Kidney (tissue), 14 donors: ENCODE results near the gene POLDIP3. TPM values are rescaled to one million over a fixed set of nuclear protein-coding genes. Genes with fewer than 3 reads are reported as not detected.

ENCODE experiments used
- DNase-seq, 5 donors: peaks; one replicate each; pipeline ENCODE4 v3.0.0-alpha.2; 2013 to 2020
- FAIRE-seq: peaks from 2 replicates; lab custom pipeline; 2012; peaks lifted over from hg19 to GRCh38; lab: Jason Lieb, UNC
- H3K27ac ChIP-seq, 2 donors: one replicate each; pipeline ENCODE4 v1.7.0; 2013; ENCODE audit warnings: low read depth in 2 of 2, low read length in 2 of 2, inconsistent platforms in 1 of 2
- H3K27me3 ChIP-seq: one replicate; pipeline ENCODE4 v1.7.1; 2013; ENCODE audit warnings: low read length, inconsistent platforms; ENCODE audit not compliant: control insufficient read depth, insufficient read depth
- H3K36me3 ChIP-seq, 3 donors: one replicate each; pipeline versions ENCODE4 v1.7.0 to v1.7.1; 2013; ENCODE audit warnings: low read length in 3 of 3, control low read depth in 1 of 3, inconsistent platforms in 1 of 3; ENCODE audit not compliant: insufficient read depth in 3 of 3, control insufficient read depth in 2 of 3
- H3K4me1 ChIP-seq, 3 donors: one replicate each; pipeline versions ENCODE4 v1.7.0 to v1.7.1; 2013; ENCODE audit warnings: low read length in 3 of 3, inconsistent platforms in 1 of 3, low read depth in 1 of 3; ENCODE audit not compliant: control insufficient read depth in 2 of 3, insufficient read depth in 2 of 3
- H3K4me3 ChIP-seq, 3 donors: one replicate each; pipeline versions ENCODE4 v1.7.0 to v1.8.1; 2013; ENCODE audit warnings: low read length in 3 of 3, control low read depth in 1 of 3, inconsistent platforms in 1 of 3
- H3K9ac ChIP-seq, 3 donors: one replicate each; pipeline versions ENCODE4 v1.7.0 to v1.7.1; 2013; ENCODE audit warnings: low read length in 3 of 3, control low read depth in 1 of 3, inconsistent platforms in 1 of 3
- H3K9me3 ChIP-seq, 3 donors: one replicate each; pipeline versions ENCODE4 v1.7.0 to v1.7.1; 2013; ENCODE audit warnings: low read length in 3 of 3, control low read depth in 1 of 3, inconsistent platforms in 1 of 3; ENCODE audit not compliant: control insufficient read depth in 2 of 3, insufficient read depth in 1 of 3
- intact Hi-C: fragments of 100-400 bp; cut with DNase I; formaldehyde crosslinking; loops from one replicate; pipeline ENCODE4 v1.11.1; 2022
- polyA plus RNA-seq: library from polyadenylated mRNA; stranded (reverse); fragments of 350-450 nt; fragmentation: Illumina TruSeq; extraction: RNeasy Lipid Tissue Mini Kit (QIAGEN cat#74804); gene quantifications from one replicate; pipeline ENCODE4 v1.2.3, GENCODE V29; 2014; ENCODE audit warnings: low read depth, low replicate concordance; ENCODE audit not compliant: insufficient read depth
- total RNA-seq: library from RNA; stranded (reverse); fragmentation: NEBNext Ultra II Directional; extraction: Animal tissue kit (Norgen Biotek cat#: 25700); gene quantifications from one replicate; pipeline ENCODE4 v1.2.1, GENCODE V29; 2021
- TF ChIP-seq, protein P1 (sequence below): IDR thresholded peaks from 3 replicates; pipeline ENCODE4 v1.5.1; 2012; ENCODE audit warnings: mild to moderate bottlenecking, moderate library complexity, borderline replicate concordance; ENCODE audit not compliant: insufficient read depth; ENCODE audit errors: extremely low read depth
- donor health status: control.
- donor health status: control.
- donor health status: control.
- donor health status: control.
- donor health status: control.
- donor health status: DM: yes; HTN: yes; CAD: no.
- donor health status: Normal renal cell carcinoma (clear cell type).

Gene POLDIP3
- total and polyA plus RNA-seq, 2 donors from 2014 or later, result 44.1 to 67.9 TPM

DNA sequence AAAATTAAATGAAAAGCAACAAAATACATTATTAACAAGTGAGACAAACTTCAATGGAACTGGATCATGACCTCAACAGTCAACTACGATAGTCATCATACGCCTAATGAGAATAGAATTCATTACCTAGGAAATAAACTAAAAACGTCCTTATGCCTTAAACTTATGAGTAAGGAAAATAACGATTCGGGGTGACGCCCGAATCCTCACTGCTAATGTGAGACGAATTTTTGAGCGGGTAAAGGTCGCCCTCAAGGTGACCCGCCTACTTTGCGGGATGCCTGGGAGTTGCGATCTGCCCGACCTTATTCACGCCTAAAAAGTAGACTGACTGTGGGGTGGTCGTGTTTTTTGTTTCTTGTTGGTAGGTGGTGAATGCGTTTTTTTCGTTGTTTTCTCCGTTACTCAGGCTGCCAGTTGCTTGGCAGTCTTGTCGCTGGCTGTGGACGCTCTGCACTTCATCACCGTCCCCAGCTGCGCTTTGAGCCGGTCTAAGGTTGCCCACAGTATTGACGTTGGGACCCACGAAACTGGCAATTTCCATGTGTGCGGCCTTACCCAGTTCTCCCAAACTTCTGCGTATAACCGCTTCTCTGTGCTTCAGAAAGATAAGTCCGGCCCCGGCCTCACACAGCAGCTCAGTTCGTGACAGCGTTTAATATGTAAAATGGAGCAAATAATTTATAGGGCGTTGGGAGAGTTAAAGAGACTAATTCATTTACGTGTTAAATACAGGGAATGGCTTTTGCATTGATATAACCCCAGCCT lies 593 bp upstream of the POLDIP3 start:
- peak overlapping the region; percentile 97 to 98 for H3K27ac ChIP-seq
- intact Hi-C loops, result no loop called here
- FAIRE-seq (peak; percentile 95), DNase-seq (peak; percentile 94 to 98 (median 97))
- TF ChIP-seq, protein P1, sequence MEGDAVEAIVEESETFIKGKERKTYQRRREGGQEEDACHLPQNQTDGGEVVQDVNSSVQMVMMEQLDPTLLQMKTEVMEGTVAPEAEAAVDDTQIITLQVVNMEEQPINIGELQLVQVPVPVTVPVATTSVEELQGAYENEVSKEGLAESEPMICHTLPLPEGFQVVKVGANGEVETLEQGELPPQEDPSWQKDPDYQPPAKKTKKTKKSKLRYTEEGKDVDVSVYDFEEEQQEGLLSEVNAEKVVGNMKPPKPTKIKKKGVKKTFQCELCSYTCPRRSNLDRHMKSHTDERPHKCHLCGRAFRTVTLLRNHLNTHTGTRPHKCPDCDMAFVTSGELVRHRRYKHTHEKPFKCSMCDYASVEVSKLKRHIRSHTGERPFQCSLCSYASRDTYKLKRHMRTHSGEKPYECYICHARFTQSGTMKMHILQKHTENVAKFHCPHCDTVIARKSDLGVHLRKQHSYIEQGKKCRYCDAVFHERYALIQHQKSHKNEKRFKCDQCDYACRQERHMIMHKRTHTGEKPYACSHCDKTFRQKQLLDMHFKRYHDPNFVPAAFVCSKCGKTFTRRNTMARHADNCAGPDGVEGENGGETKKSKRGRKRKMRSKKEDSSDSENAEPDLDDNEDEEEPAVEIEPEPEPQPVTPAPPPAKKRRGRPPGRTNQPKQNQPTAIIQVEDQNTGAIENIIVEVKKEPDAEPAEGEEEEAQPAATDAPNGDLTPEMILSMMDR, result no peak
- H3K36me3 ChIP-seq, result peaks cover 0 to 2% (median 0%) of the 10 kb centered on the region in 3 donors
- peaks cover 6 to 28% (median 25%) of the 10 kb centered on the region in 3 donors for H3K4me1 ChIP-seq
- H3K9ac ChIP-seq, result peak overlapping the region; percentile 68 to 92 (median 83)
- no peaks in the 10 kb centered on the region for H3K27me3 ChIP-seq
- H3K4me3 ChIP-seq, result peak overlapping the region; percentile 60 to 80 (median 69)
- no peaks in the 10 kb centered on the region for H3K9me3 ChIP-seq

DNA sequence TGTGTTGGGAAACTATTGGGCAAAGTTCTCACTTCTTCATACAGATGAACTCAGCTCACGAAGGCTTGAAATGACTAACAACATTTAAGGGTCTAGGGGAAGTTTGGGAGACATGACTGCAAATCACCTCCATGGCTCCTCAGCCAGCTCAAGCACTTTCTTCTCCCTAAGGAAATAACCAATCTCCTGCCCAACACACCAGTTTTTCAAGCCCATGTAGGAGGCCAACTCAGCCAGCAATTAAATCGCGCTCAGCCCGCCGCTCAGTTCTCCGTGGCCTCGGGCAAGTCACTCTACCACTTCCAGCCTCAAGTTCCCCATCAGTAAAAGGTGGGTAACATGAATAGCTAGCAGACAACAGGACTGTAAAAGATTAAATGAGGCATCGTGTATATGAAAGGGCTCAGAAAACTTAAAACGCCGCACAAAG lies 796 bp downstream of the POLDIP3 start:
- H3K4me1 ChIP-seq, result peaks cover 6 to 38% (median 34%) of the 10 kb centered on the region in 3 donors
- H3K36me3 ChIP-seq, result peaks cover 0 to 2% (median 0%) of the 10 kb centered on the region in 3 donors
- intact Hi-C loops, result no loop called here
- FAIRE-seq, result no peak
- no peaks in the 10 kb centered on the region for H3K9me3 ChIP-seq
- H3K9ac ChIP-seq, result peak overlapping the region; percentile 45 to 85 (median 68)
- no peaks in the 10 kb centered on the region for H3K27me3 ChIP-seq
- H3K4me3 ChIP-seq, result peak overlapping the region; percentile 69 to 85 (median 85)
- peak overlapping the region; percentile 97 to 98 for H3K27ac ChIP-seq
- peak in 2 of 5 donors; percentile 72 to 76 for DNase-seq
- TF ChIP-seq, protein P1, result no peak

DNA sequence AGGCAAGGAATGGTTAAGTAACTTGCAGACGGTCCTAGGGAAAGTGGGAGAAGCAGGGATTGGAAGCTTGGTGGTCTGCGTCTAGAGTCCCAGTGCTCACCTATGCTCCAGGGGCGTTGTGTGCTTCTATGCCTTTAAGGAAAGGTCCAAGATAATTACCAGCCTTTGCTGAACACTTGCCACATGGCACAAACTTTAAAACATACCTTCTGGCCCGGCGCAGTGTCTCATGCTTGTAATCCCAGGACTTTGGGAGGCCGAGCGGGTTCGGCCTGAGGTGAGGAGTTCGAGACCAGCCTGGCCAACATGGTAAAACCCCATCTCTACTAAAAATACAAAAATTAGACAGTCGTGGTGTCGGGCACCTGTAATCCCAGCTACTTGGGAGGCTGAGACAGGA lies 2.3 kb downstream of the POLDIP3 start:
- FAIRE-seq, result no peak
- H3K27ac ChIP-seq, result no peak overlapping the region

More for the DNA sequence above, 2.3 kb downstream of the POLDIP3 start:
- Histone ChIP-seq H3K27me3 (no peaks in the 10 kb centered on the region), H3K4me3 (no peak overlapping the region), H3K9me3 (no peaks in the 10 kb centered on the region), H3K36me3 (peaks cover 0 to 2% (median 0%) of the 10 kb centered on the region in 3 donors), H3K9ac (no peak overlapping the region), H3K4me1 (peaks cover 6 to 42% (median 35%) of the 10 kb centered on the region in 3 donors)
- intact Hi-C loops, result no loop called here
- DNase-seq, result peak in 1 of 5 donors; percentile 57
- TF ChIP-seq, protein P1, result no peak
